Retinal pigment epithelial cell (primary cell): ENCODE data around the gene TMEM205.

Experiments used
- DNase-seq: peaks from one replicate; pipeline ENCODE4 v3.0.0-alpha.2; 2010; ENCODE audit warnings: low read depth
- H3K4me3 ChIP-seq: 2 replicates; pipeline ENCODE4 v1.5.1; 2011; ENCODE audit warnings: mild to moderate bottlenecking, low read length, control low read depth, moderate library complexity
- TF ChIP-seq, protein P1 (sequence below): conservative IDR thresholded peaks from 2 replicates; pipeline ENCODE4 v1.5.1; 2011; ENCODE audit warnings: low read depth, low read length, control low read depth, inconsistent platforms

The TMEM205 gene

DNA sequence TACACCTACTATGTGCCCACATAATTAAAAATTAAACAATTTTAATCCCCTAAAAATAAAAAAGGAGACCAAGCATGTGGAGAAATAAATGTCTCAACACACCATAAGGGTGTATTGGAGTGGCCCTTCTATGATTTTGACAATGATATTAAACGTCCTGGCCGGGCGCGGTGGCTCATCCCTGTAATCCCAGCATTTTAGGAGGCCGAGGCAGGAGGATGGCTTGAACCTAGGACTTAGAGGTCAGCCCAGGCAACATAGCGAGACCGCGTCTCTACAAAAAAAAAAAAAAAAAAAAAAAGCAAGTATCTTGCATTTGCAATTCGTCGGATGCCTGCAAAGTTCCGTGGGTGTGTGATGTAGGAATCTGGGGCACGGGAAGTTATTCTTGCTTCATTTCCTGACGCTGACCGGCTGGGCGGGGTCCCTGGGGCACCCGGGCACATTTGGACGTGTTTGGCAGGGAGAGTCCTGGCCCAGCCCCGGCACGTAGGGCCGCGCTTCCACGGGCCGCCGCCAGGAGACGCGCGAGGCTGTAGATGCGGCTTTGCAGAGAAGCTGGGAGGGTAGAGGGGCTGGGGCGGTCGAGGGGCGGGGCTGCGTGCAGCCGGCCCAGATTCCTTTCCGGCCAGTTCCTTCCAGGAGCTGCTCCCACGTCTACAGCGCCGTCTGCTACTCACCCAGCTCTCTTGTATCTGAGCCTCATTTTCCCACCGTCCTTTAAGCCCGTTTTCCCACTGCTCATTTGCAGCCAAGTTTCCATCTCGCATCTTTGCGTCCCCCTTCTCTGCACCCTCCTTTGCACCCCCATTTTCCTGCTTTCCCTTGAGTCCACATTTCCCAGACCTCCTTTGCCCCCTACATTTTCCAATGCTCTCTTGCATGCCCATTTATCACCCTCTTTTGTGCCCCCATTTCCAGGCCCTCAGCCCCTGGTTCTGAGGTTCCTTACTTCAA is 52.4 kb downstream of the TMEM205 start:
- TF ChIP-seq, protein P1, sequence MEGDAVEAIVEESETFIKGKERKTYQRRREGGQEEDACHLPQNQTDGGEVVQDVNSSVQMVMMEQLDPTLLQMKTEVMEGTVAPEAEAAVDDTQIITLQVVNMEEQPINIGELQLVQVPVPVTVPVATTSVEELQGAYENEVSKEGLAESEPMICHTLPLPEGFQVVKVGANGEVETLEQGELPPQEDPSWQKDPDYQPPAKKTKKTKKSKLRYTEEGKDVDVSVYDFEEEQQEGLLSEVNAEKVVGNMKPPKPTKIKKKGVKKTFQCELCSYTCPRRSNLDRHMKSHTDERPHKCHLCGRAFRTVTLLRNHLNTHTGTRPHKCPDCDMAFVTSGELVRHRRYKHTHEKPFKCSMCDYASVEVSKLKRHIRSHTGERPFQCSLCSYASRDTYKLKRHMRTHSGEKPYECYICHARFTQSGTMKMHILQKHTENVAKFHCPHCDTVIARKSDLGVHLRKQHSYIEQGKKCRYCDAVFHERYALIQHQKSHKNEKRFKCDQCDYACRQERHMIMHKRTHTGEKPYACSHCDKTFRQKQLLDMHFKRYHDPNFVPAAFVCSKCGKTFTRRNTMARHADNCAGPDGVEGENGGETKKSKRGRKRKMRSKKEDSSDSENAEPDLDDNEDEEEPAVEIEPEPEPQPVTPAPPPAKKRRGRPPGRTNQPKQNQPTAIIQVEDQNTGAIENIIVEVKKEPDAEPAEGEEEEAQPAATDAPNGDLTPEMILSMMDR, result peak; percentile 96
- H3K4me3 ChIP-seq, result peak overlapping the region; percentile 28
- peak; percentile 35 for DNase-seq
